ENCODE measurements around the gene PTCRA. TPM values are rescaled to one million over a fixed set of nuclear protein-coding genes. Genes with fewer than 3 reads are reported as not detected.
A peak's percentile ranks its signal among the peaks of the same experiment; 100 is the strongest.
"Not testable (repeated sequence)": the region's sequence is repeated elsewhere in the genome, so short reads cannot be mapped to it uniquely, and the experiment has no call there.

Gene PTCRA
- total RNA-seq, 1 donor from 2014 or later: not detected

DNA sequence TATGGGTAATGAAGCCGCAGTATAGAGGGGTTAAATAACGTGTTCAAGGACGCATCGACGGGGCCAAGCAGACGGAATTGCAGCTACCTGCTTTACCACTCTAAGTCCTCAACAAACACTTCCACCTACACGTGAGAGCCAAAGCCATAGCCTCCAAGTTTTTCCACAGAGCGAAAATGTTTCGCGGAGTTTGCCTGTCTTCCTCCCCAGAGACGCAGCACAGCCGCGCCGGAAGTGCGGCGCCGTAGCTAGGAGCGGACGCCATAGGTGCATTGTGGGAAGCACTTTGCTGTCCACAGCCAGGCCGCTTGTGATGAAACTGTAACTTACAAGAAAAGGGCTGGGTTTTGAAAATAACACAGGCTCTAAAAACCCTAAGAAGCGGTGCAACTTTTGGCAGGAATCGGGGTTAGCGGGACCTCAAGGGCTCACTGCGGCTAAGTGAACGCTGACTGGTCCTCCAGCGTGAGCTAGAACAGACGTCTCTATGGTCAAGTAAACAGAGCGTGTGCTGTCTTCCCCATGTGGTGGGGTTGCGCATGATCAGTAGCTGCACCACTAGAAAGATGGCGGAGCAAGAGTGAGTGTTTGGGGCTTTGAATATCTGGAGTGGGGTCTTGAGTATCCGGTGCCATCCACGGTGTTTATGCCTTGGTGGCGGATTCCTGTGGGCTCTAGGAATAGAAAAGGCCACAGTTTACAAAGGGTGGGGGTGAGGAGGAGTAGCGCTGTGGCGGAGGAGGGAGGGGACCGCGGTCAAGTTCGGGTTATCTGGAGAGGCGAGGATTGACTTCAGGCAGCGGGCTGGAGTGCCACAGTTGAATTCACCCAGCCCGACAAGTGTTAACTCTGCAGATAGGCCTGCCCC is 36.2 kb upstream of the PTCRA start, which contains the start of gene RPL7L1:
Gene RPL7L1, plus strand, starts transcription at position 245 of the 868 bp plus-strand sequence. Its CDS starts 295 bp downstream, at position 540.
- Mint-ChIP-seq H3K27ac (peak within 1 kb of the TSS; percentile 99), H3K27me3 (no peaks in the 10 kb centered on the region), H3K36me3 (ENCODE audit: low read depth) (peaks cover 44% of the 10 kb centered on the region), H3K9me3 (no peaks in the 10 kb centered on the region), H3K4me3 (peak within 1 kb of the TSS; percentile 100), H3K4me1 (peaks cover 28% of the 10 kb centered on the region)
- peak; percentile 76 for DNase-seq
- intact Hi-C loops (cut with micrococcal nuclease): loop anchor here (1.0 to 2.0 kb wide), 10 partner anchors 11 to 662 kb away; partner anchors contain the start of genes CNPY3, MRPS10, SRF and TBCC
- TF ChIP-seq, protein P1, sequence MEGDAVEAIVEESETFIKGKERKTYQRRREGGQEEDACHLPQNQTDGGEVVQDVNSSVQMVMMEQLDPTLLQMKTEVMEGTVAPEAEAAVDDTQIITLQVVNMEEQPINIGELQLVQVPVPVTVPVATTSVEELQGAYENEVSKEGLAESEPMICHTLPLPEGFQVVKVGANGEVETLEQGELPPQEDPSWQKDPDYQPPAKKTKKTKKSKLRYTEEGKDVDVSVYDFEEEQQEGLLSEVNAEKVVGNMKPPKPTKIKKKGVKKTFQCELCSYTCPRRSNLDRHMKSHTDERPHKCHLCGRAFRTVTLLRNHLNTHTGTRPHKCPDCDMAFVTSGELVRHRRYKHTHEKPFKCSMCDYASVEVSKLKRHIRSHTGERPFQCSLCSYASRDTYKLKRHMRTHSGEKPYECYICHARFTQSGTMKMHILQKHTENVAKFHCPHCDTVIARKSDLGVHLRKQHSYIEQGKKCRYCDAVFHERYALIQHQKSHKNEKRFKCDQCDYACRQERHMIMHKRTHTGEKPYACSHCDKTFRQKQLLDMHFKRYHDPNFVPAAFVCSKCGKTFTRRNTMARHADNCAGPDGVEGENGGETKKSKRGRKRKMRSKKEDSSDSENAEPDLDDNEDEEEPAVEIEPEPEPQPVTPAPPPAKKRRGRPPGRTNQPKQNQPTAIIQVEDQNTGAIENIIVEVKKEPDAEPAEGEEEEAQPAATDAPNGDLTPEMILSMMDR (IDR thresholded peaks at IDR 0.05): no peak
- ChIA-PET POLR2A (interaction anchor here (0.5 to 3.8 kb wide), 38 partner anchors 8 to 1385 kb away, joined by 3 to 101 read pairs (median 5); partner anchors contain the start of genes BICRAL, CNPY3, CUL9 and KLC4), CTCF (interaction anchor here (0.6 to 6.0 kb wide), 7 partner anchors 11 to 761 kb away, joined by 3 to 51 read pairs (median 5); a partner anchor contains a TSS)
- ATAC-seq (ENCODE audit: low read depth): peak; percentile 92

DNA sequence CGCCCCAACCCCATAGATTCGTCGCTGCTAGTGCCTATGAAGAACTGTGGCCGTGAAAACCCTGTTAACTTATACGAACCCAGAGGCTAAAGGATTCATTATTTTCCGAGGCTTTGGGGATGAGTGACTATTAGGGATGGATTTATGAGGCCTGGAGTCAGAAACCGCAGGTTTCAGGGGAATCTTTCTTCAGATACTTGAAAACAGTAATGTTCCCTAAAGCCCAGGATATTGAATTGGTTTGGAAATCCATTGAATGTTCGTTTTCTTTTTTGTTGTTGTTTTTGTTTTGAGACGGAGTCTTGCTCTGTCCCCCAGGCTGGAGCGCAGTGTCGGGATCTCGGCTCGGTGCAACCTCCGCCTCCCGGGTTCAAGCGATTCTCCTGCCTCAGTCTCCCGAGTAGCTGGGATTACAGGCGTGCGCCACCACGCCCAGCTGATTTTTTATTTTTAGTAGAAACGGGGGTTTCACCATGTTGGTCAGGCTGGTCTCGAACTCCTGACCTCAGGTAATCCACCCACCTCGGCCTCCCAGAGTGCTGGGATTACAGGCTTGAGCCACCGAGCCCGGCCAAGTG is 35.5 kb upstream of the PTCRA start:
- ATAC-seq (ENCODE audit: low read depth): not testable (repeated sequence)
- CTCF ChIA-PET: interaction anchor here (1.2 to 6.0 kb wide), 5 partner anchors 11 to 263 kb away, joined by 4 to 51 read pairs (median 11); a partner anchor contains a TSS

DNA sequence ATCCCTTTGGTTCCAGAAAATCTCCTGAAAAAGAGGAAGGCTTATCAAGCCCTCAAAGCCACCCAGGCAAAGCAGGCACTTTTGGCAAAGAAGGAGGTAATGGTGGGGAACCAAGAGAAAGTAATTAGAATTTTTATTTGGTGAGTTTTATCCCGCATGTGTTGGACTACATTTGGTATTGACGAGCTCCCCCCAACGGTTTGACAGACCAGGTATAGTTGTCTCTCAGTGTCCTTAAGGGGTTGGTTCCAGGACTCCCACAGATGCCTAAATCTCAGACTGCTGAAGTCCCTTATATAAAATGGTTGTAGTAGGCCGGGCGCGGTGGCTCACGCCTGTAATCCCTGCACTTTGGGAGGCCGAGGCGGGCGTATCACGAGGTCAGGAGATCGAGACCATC is 35.0 kb upstream of the PTCRA start:
- Mint-ChIP-seq H3K36me3 (ENCODE audit: low read depth) (peaks cover 56% of the 10 kb centered on the region), H3K4me1 (peaks cover 28% of the 10 kb centered on the region), H3K27ac (peak overlapping the region; percentile 99), H3K4me3 (peak overlapping the region; percentile 100)
- DNase-seq; H3K9me3 Mint-ChIP-seq; ATAC-seq (ENCODE audit: low read depth); intact Hi-C loops (cut with micrococcal nuclease); H3K27me3 Mint-ChIP-seq: not testable (repeated sequence)
- CTCF ChIA-PET: interaction anchor here (1.5 to 6.0 kb wide), 3 partner anchors 10 to 263 kb away, joined by 4 to 51 read pairs (median 11); a partner anchor contains a TSS
- POLR2A ChIA-PET: interaction anchor here (2.6 to 3.8 kb wide), 3 partner anchors 10 to 134 kb away, joined by 85 to 101 read pairs (median 87); partner anchors contain the start of genes BICRAL and TBCC

More for the DNA sequence above, 35.5 kb upstream of the PTCRA start:
- H3K9me3 Mint-ChIP-seq; DNase-seq; H3K27me3 Mint-ChIP-seq; intact Hi-C loops (cut with micrococcal nuclease): not testable (repeated sequence)
- peaks cover 51% of the 10 kb centered on the region for H3K36me3 Mint-ChIP-seq (ENCODE audit: low read depth)
- peak overlapping the region; percentile 99 for H3K27ac Mint-ChIP-seq
- POLR2A ChIA-PET: interaction anchor here (0.6 to 3.8 kb wide), 26 partner anchors 9 to 1384 kb away, joined by 3 to 101 read pairs (median 6); partner anchors contain the start of genes BICRAL, CNPY3, CUL9 and KLC4
- peak overlapping the region; percentile 100 for H3K4me3 Mint-ChIP-seq
- H3K4me1 Mint-ChIP-seq: peaks cover 28% of the 10 kb centered on the region

DNA sequence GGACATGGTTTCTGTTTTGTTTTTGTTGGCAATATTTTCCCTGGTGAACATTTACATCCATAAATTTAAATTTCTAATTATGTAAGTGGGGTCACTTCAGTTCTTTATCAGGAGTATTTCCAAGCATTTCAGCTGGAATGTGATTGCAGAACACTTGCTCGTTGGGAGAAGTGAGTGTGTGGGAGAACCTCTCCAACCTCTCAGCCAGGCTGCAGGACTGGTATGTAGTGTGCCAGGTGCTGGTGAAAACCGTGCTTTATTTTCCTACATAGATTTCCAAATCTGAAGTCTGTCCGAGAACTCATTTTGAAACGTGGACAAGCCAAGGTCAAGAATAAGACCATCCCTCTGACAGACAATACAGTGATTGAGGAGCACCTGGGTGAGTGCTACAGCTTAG is 30.2 kb upstream of the PTCRA start:
- ChIA-PET CTCF (interaction anchor here (0.6 kb wide), 1 partner anchor 743 kb away, joined by 3 read pairs; no protein-coding TSS in a partner anchor), POLR2A (interaction anchor here (0.6 to 1.9 kb wide), 4 partner anchors 32 to 990 kb away, joined by 3 to 9 read pairs (median 3); partner anchors contain the start of genes TBCC and USP49)
- H3K9me3 Mint-ChIP-seq: no peaks in the 10 kb centered on the region
- TF ChIP-seq, protein P1 (IDR thresholded peaks at IDR 0.05): no peak
- no peaks in the 10 kb centered on the region for H3K27me3 Mint-ChIP-seq
- no peak overlapping the region for H3K4me3 Mint-ChIP-seq
- H3K4me1 Mint-ChIP-seq: peaks cover 24% of the 10 kb centered on the region
- intact Hi-C loops (cut with micrococcal nuclease): no loop called here
- ATAC-seq (ENCODE audit: low read depth) (no peak), DNase-seq (no peak)
- no peak overlapping the region for H3K27ac Mint-ChIP-seq
- H3K36me3 Mint-ChIP-seq (ENCODE audit: low read depth): peaks cover 72% of the 10 kb centered on the region

DNA sequence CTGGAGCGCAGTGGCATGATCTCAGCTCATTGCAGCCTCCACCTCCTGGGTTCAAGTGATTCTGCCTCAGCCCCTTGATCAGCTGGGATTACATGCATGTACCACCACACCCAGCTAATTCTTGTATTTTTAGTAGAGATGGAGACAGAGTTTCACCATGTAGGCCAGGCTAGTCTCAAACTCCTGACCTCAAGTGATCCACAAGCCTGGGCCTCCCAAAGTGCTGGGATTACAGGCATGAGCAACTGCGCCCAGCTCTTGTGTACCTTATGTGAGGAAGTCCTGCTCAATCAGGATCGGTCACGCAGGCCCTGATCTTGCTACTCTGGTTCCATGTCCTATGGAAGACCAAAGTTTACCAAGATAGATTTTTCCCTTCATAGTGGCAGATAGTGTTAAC is 27.7 kb upstream of the PTCRA start:
- CTCF ChIA-PET; ATAC-seq (ENCODE audit: low read depth); H3K9me3 Mint-ChIP-seq; H3K27me3 Mint-ChIP-seq; intact Hi-C loops (cut with micrococcal nuclease); DNase-seq; H3K27ac Mint-ChIP-seq; H3K4me3 Mint-ChIP-seq: not testable (repeated sequence)
- POLR2A ChIA-PET: interaction anchor here (0.6 to 6.4 kb wide), 3 partner anchors 8 to 680 kb away, joined by 3 to 85 read pairs (median 3); partner anchors contain the start of gene RPL7L1
- H3K4me1 Mint-ChIP-seq: peaks cover 34% of the 10 kb centered on the region
- H3K36me3 Mint-ChIP-seq (ENCODE audit: low read depth): peaks cover 59% of the 10 kb centered on the region

DNA sequence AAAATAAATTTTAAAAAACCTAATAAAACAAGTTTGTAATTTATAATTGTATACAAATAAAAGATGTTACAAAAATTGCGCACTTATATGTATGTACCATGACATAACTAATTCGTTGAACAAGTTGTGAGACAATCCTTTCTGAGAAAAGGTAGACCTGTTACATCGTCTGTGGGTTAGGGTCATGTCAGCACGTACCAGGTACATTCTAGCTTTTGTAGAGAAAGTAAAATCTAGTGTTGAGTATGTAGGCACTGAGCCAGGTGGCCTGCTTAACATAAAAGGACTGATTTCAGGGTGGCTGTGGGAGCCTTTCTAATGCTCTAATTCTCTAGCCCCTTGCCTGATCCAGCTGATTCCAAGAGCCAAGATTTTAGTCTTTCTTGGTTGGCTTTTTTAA is 26.0 kb upstream of the PTCRA start:
- intact Hi-C loops (cut with micrococcal nuclease): loop anchor here (1.0 to 10.0 kb wide), 8 partner anchors 11 to 1105 kb away; partner anchors contain the start of genes BICRAL, CNPY3, LRRC73 and MRPS10
- peak overlapping the region; percentile 97 for H3K4me3 Mint-ChIP-seq
- ChIA-PET POLR2A (interaction anchor here (0.6 to 6.4 kb wide), 7 partner anchors 10 to 587 kb away, joined by 3 to 85 read pairs (median 21); partner anchors contain the start of genes BICRAL, CNPY3, RPL7L1 and TBCC), CTCF (interaction anchor here (1.3 kb wide), 1 partner anchor 254 kb away, joined by 3 read pairs; no protein-coding TSS in a partner anchor)
- no peaks in the 10 kb centered on the region for H3K27me3 Mint-ChIP-seq
- no peaks in the 10 kb centered on the region for H3K9me3 Mint-ChIP-seq
- ATAC-seq (ENCODE audit: low read depth): no peak
- peak overlapping the region; percentile 93 for H3K27ac Mint-ChIP-seq
- H3K36me3 Mint-ChIP-seq (ENCODE audit: low read depth): peaks cover 43% of the 10 kb centered on the region
- no peak for DNase-seq
- peaks cover 44% of the 10 kb centered on the region for H3K4me1 Mint-ChIP-seq
- TF ChIP-seq, protein P1 (IDR thresholded peaks at IDR 0.05): no peak

Measured in activated B cell treated with CpG ODN at 0.5 μM for 24 hours (primary cell).